ENCODE results near the gene FAM120B.

- no peak for TF ChIP-seq PAX5 (IDR thresholded peaks at IDR 0.05; ENCODE audit: insufficient read depth, low read length, severe bottlenecking)
- no peak for TF ChIP-seq POLR2AphosphoS5 (IDR thresholded peaks at IDR 0.05; ENCODE audit: low read depth, low read length)
- TF ChIP-seq POLR2A (IDR thresholded peaks at IDR 0.05; ENCODE audit: low read depth, low read length) = no peak
- TF ChIP-seq SPI1 (IDR thresholded peaks at IDR 0.05; ENCODE audit: low read depth, low read length) = no peak
- TF ChIP-seq POU2F2 (IDR thresholded peaks at IDR 0.05; ENCODE audit: low read depth, low read length) = no peak
These were observed 77.0 kb downstream of the FAM120B start for GRCh38 chr6:170383466-170384035.
